ENCODE data around the gene GLO1. TPM values are rescaled to one million over a fixed set of nuclear protein-coding genes. Genes with fewer than 3 reads are reported as not detected.

The GLO1 gene
- total and polyA plus RNA-seq, 9 of the 15 experiments (the other 6 are each of a cell fraction or from before 2014, with no cell fraction given): 155 to 331 (median 203) TPM

GRCh38 chr6:38639498-38640215, 63.3 kb downstream of the GLO1 start, which contains the start of gene BTBD9 (continued):
- TF ChIP-seq AFF1 (IDR thresholded peaks at IDR 0.05; ENCODE audit: low read depth in 1 of 2, partially characterized antibody in 2 of 2) (no peak), ZNF143 (CRISPR knock-in tag; IDR thresholded peaks at IDR 0.05) (no peak), STAT6 (CRISPR knock-in tag; IDR thresholded peaks at IDR 0.05) (0 out of 2 replicates have a peak, but pooled peaks have one; percentile 28), ZNF699 (CRISPR knock-in tag; IDR thresholded peaks at IDR 0.05; ENCODE audit: insufficient replicate concordance) (no peak), KDM4B (IDR thresholded peaks at IDR 0.05; ENCODE audit: borderline replicate concordance in 2 of 2, low read depth in 1 of 2) (no peak), PCBP1 (IDR thresholded peaks at IDR 0.05; ENCODE audit: low read depth, low read length, poor library complexity, severe bottlenecking) (no peak), TEAD2 (tag; IDR thresholded peaks at IDR 0.05) (no peak), TFAM (CRISPR knock-in tag; conservative IDR thresholded peaks at IDR 0.05) (no peak), TCF15 (CRISPR knock-in tag; IDR thresholded peaks at IDR 0.05) (no peak), ESRRA (IDR thresholded peaks at IDR 0.05; ENCODE audit: borderline replicate concordance, low read depth) (0 out of 2 replicates have a peak, but pooled peaks have one; percentile 9), ZNF146 (CRISPR knock-in tag; IDR thresholded peaks at IDR 0.05; ENCODE audit: unreplicated experiment) (no peak), ERF (CRISPR knock-in tag; IDR thresholded peaks at IDR 0.05) (peak; percentile 43; the same call in 1 of the 2 replicates), CCAR2 (IDR thresholded peaks at IDR 0.05; ENCODE audit: low read depth, low read length) (no peak), KDM2B (CRISPR knock-in tag; IDR thresholded peaks at IDR 0.05) (no peak), HNRNPL (IDR thresholded peaks at IDR 0.05; ENCODE audit: low read depth, low read length) (no peak), ZC3H11A (IDR thresholded peaks at IDR 0.05; ENCODE audit: low read depth, low read length) (0 out of 2 replicates have a peak, but pooled peaks have one; percentile 61), MTA1 (IDR thresholded peaks at IDR 0.05; ENCODE audit: borderline replicate concordance) (peak; percentile 62; the same call in 1 of the 2 replicates), KHSRP (IDR thresholded peaks at IDR 0.05) (peak; percentile 88), MYC (IDR thresholded peaks at IDR 0.05; ENCODE audit: low read depth, low read length) (peak; percentile 50; the same call in 1 of the 2 replicates), MYC (CRISPR knock-in tag; IDR thresholded peaks at IDR 0.05; ENCODE audit: borderline replicate concordance, low read depth) (no peak), RBBP5 (IDR thresholded peaks at IDR 0.05; ENCODE audit: borderline replicate concordance, insufficient read depth, low read length, poor library complexity, severe bottlenecking) (peak; percentile 90)
